ENCODE data around the gene HS2ST1.

HS2ST1 gene

GRCh38 chr1:87140831-87141540, 226.6 kb downstream of the HS2ST1 start:
- DNase-seq (ENCODE audit: low read depth): no peak

GRCh38 chr1:87141556-87141955, 227.1 kb downstream of the HS2ST1 start:
- no peak for DNase-seq (ENCODE audit: low read depth)

- DNase-seq (ENCODE audit: low read depth): no peak
Observed at GRCh38 chr1:87143413-87144135, 229.1 kb downstream of the HS2ST1 start.

GRCh38 chr1:87144316-87144895, 230.0 kb downstream of the HS2ST1 start:
- no peak for DNase-seq (ENCODE audit: low read depth)

GRCh38 chr1:87144981-87145380, 230.5 kb downstream of the HS2ST1 start:
- no peak for DNase-seq (ENCODE audit: low read depth)

- no peak for DNase-seq (ENCODE audit: low read depth)
Observed at GRCh38 chr1:87146538-87146937, 232.1 kb downstream of the HS2ST1 start.

GRCh38 chr1:87146986-87147385, 232.6 kb downstream of the HS2ST1 start:
- no peak for DNase-seq (ENCODE audit: low read depth)

GRCh38 chr1:87147851-87148250, 233.4 kb downstream of the HS2ST1 start:
- no peak for DNase-seq (ENCODE audit: low read depth)

- DNase-seq (ENCODE audit: low read depth): no peak
Observed at GRCh38 chr1:87148661-87149060, 234.2 kb downstream of the HS2ST1 start.

GRCh38 chr1:87149241-87150041, 235.0 kb downstream of the HS2ST1 start:
- DNase-seq (ENCODE audit: low read depth): no peak

- DNase-seq (ENCODE audit: low read depth): no peak
Observed at GRCh38 chr1:87150143-87150542, 235.7 kb downstream of the HS2ST1 start.

GRCh38 chr1:87151500-87152421, 237.3 kb downstream of the HS2ST1 start:
- DNase-seq (ENCODE audit: low read depth): peak; percentile 38

- no peak for DNase-seq (ENCODE audit: low read depth)
Observed at GRCh38 chr1:87154384-87154783, 239.9 kb downstream of the HS2ST1 start.

GRCh38 chr1:87155170-87155569, 240.7 kb downstream of the HS2ST1 start:
- DNase-seq (ENCODE audit: low read depth): no peak

- DNase-seq (ENCODE audit: low read depth): no peak
Observed at GRCh38 chr1:87155648-87156047, 241.2 kb downstream of the HS2ST1 start.

GRCh38 chr1:87156124-87156523, 241.7 kb downstream of the HS2ST1 start:
- DNase-seq (ENCODE audit: low read depth): no peak

- no peak for DNase-seq (ENCODE audit: low read depth)
Observed at GRCh38 chr1:87159378-87159915, 245.0 kb downstream of the HS2ST1 start.

All from activated T-cell treated with anti-CD3 and anti-CD28 coated beads for 24 hours (primary cell).